ENCODE data around the gene TMTC2. TPM values are rescaled to one million over a fixed set of nuclear protein-coding genes. Genes with fewer than 3 reads are reported as not detected.
A peak's percentile ranks its signal among the peaks of the same experiment; 100 is the strongest.

The TMTC2 gene
- total and polyA plus RNA-seq, 2 experiments from 2014 or later = 0.36 to 5.6 TPM

GRCh38 chr12:83172866-83173649 is 486.4 kb downstream of the TMTC2 start:
- H3K27me3 ChIP-seq (replicated peaks; ENCODE audit: insufficient read depth) = no peaks in the 10 kb centered on the region
- no peaks in the 10 kb centered on the region for H3K9me3 ChIP-seq (ENCODE audit: low read depth)
- H3K9me2 ChIP-seq (ENCODE audit: insufficient read depth) = no peaks in the 10 kb centered on the region
- no peaks in the 10 kb centered on the region for H3K4me1 ChIP-seq (ENCODE audit: insufficient read depth)
- no peak overlapping the region for H2AFZ ChIP-seq
- H3K27ac ChIP-seq = no peak overlapping the region
- no peaks in the 10 kb centered on the region for H4K20me1 ChIP-seq (ENCODE audit: insufficient read depth)
- H3F3A ChIP-seq (ENCODE audit: insufficient read depth) = no peaks in the 10 kb centered on the region
- no peaks in the 10 kb centered on the region for H3K36me3 ChIP-seq (ENCODE audit: low read depth)
- no peak overlapping the region for H3K4me3 ChIP-seq
- 49 to 53% methylated on average over 7 of the region's 7 CpGs for WGBS, 2 experiments (ENCODE audit: low coverage in 1 of 2, low lambda C conversion rate in 2 of 2, missing lambda C conversion rate in 2 of 2)
- in situ Hi-C loops (cut with MboI) = no loop called here
- no peaks in the 10 kb centered on the region for H3K79me2 ChIP-seq (ENCODE audit: insufficient read depth)
- H3K9ac ChIP-seq = no peak overlapping the region
- TF ChIP-seq EZH2phosphoT487 (IDR thresholded peaks at IDR 0.05; ENCODE audit: insufficient read depth, low read depth) = no peak
- no peak for TF ChIP-seq EZH2 (IDR thresholded peaks at IDR 0.05; ENCODE audit: insufficient read depth, poor library complexity, severe bottlenecking)
- H3K4me2 ChIP-seq (ENCODE audit: unreplicated experiment) = peak overlapping the region; percentile 34
- DNase-seq = peak; percentile 18

- Histone ChIP-seq H2AFZ (no peak overlapping the region), H3F3A (ENCODE audit: insufficient read depth) (no peaks in the 10 kb centered on the region), H3K36me3 (ENCODE audit: low read depth) (no peaks in the 10 kb centered on the region), H3K4me2 (ENCODE audit: unreplicated experiment) (no peak overlapping the region), H3K4me3 (no peak overlapping the region), H3K9ac (no peak overlapping the region), H3K4me1 (ENCODE audit: insufficient read depth) (no peaks in the 10 kb centered on the region), H4K20me1 (ENCODE audit: insufficient read depth) (no peaks in the 10 kb centered on the region), H3K27ac (no peak overlapping the region), H3K79me2 (ENCODE audit: insufficient read depth) (no peaks in the 10 kb centered on the region), H3K9me3 (ENCODE audit: low read depth) (no peaks in the 10 kb centered on the region), H3K27me3 (replicated peaks; ENCODE audit: insufficient read depth) (no peaks in the 10 kb centered on the region), H3K9me2 (ENCODE audit: insufficient read depth) (no peaks in the 10 kb centered on the region)
- no peak for TF ChIP-seq EZH2phosphoT487 (IDR thresholded peaks at IDR 0.05; ENCODE audit: insufficient read depth, low read depth)
- TF ChIP-seq EZH2 (IDR thresholded peaks at IDR 0.05; ENCODE audit: insufficient read depth, poor library complexity, severe bottlenecking) = no peak
- DNase-seq = no peak
- in situ Hi-C loops (cut with MboI) = no loop called here
Observed at GRCh38 chr12:83179999-83180398, 493.3 kb downstream of the TMTC2 start.

GRCh38 chr12:83181074-83181473 is 494.4 kb downstream of the TMTC2 start:
- no peaks in the 10 kb centered on the region for H3F3A ChIP-seq (ENCODE audit: insufficient read depth)
- DNase-seq = no peak
- TF ChIP-seq EZH2 (IDR thresholded peaks at IDR 0.05; ENCODE audit: insufficient read depth, poor library complexity, severe bottlenecking) (no peak), EZH2phosphoT487 (IDR thresholded peaks at IDR 0.05; ENCODE audit: insufficient read depth, low read depth) (no peak)
- no peak overlapping the region for H3K27ac ChIP-seq
- H4K20me1 ChIP-seq (ENCODE audit: insufficient read depth) = no peaks in the 10 kb centered on the region
- H2AFZ ChIP-seq = no peak overlapping the region
- no peak overlapping the region for H3K4me3 ChIP-seq
- 88 to 100% methylated on average over 1 of the region's 1 CpG for WGBS, 2 experiments (ENCODE audit: low coverage in 1 of 2, low lambda C conversion rate in 2 of 2, missing lambda C conversion rate in 2 of 2)
- H3K79me2 ChIP-seq (ENCODE audit: insufficient read depth) = no peaks in the 10 kb centered on the region
- no peaks in the 10 kb centered on the region for H3K27me3 ChIP-seq (replicated peaks; ENCODE audit: insufficient read depth)
- H3K9me2 ChIP-seq (ENCODE audit: insufficient read depth) = no peaks in the 10 kb centered on the region
- in situ Hi-C loops (cut with MboI) = no loop called here
- no peaks in the 10 kb centered on the region for H3K36me3 ChIP-seq (ENCODE audit: low read depth)
- H3K9me3 ChIP-seq (ENCODE audit: low read depth) = no peaks in the 10 kb centered on the region
- H3K4me2 ChIP-seq (ENCODE audit: unreplicated experiment) = no peak overlapping the region
- H3K9ac ChIP-seq = no peak overlapping the region
- H3K4me1 ChIP-seq (ENCODE audit: insufficient read depth) = no peaks in the 10 kb centered on the region

GRCh38 chr12:83183132-83183531 is 496.4 kb downstream of the TMTC2 start:
- Histone ChIP-seq H4K20me1 (ENCODE audit: insufficient read depth) (no peaks in the 10 kb centered on the region), H3K9ac (no peak overlapping the region), H3K9me2 (ENCODE audit: insufficient read depth) (no peaks in the 10 kb centered on the region), H3K79me2 (ENCODE audit: insufficient read depth) (no peaks in the 10 kb centered on the region), H3K4me3 (no peak overlapping the region), H3K36me3 (ENCODE audit: low read depth) (no peaks in the 10 kb centered on the region), H3K4me2 (ENCODE audit: unreplicated experiment) (no peak overlapping the region), H3K9me3 (ENCODE audit: low read depth) (no peaks in the 10 kb centered on the region), H3K27me3 (replicated peaks; ENCODE audit: insufficient read depth) (no peaks in the 10 kb centered on the region), H3K4me1 (ENCODE audit: insufficient read depth) (no peaks in the 10 kb centered on the region), H3F3A (ENCODE audit: insufficient read depth) (no peaks in the 10 kb centered on the region), H3K27ac (no peak overlapping the region), H2AFZ (no peak overlapping the region)
- DNase-seq = no peak
- in situ Hi-C loops (cut with MboI) = no loop called here
- TF ChIP-seq EZH2 (IDR thresholded peaks at IDR 0.05; ENCODE audit: insufficient read depth, poor library complexity, severe bottlenecking) (no peak), EZH2phosphoT487 (IDR thresholded peaks at IDR 0.05; ENCODE audit: insufficient read depth, low read depth) (no peak)

Small RNA genes lying within 50 kb of the gene (small RNA-seq; reads per million reads assigned to genes)
- gene RNU6-977P (ENCODE audit: low read depth, low replicate concordance) = not detected

Data from GM23248 (cell line).